Stimulated activated CD4-positive, alpha-beta T cell treated with anti-CD3 and anti-CD28 coated beads, Interleukin-12 subunit alpha, Interleukin-12 subunit beta, amount 100 ng/mL, for 48 hours (primary cell): ENCODE data around the gene GPR107.
A peak's percentile ranks its signal among the peaks of the same experiment; 100 is the strongest.

Experiments
- DNase-seq, 3 donors: peaks; one replicate each; pipeline ENCODE4 v3.0.0-alpha.2; 2020; ENCODE audit warnings: low read depth in 2 of 3, low spot score in 1 of 3

The GPR107 gene

GRCh38 chr9:130132746-130133145 is 79.0 kb downstream of the GPR107 start:
- DNase-seq = no peak

DNA sequence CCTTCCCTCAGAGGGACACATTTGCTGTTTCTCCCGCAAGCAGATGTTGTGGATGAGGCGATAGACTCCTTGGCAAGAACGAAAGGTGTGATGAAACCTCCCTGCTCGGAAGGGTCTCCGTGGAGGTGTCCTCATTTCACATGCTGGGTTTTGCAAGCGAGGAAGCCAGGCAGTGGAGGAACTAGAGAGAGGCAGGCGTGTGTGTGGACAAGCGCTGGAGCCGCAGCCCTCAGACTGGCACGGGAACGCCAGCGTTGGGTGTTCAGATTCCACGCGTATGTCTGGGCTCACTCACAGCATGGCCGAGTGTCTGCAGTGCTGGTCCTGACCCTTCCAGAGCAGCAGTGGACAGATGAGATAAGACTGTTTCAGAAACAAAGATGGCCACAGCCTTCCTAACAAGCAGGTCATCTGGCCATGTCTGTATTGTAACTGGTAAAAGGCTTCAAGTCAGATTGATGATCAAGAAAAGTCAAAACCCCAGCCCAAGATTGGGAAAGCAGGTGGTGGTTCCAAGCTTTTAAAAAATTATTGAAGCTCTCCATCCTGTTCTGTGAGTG is 83.5 kb downstream of the GPR107 start:
- no peak for DNase-seq

DNA sequence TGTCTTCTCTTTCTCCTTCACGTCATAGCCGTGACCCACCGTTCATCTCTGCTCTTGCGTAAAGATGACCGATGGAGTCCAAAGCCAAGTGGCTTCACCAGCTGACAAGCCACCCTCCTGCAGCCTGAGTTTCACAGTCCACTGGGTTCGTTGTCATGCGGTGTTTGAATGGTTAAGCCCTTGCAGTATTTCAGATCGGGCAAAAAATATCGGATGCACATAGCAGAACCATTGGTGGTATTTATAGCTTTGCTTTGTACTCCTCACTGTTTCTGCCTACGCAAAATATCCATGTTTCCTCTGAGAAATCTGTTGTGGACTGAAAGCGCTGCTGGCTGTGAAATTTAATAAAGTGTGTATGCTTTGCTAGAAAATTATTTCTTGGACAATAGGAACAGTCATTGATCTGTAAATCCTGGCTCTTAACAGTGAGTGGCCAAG is 84.0 kb downstream of the GPR107 start:
- DNase-seq = no peak

- no peak for DNase-seq
Measured at GRCh38 chr9:130138171-130138653, 84.5 kb downstream of the GPR107 start.

DNA sequence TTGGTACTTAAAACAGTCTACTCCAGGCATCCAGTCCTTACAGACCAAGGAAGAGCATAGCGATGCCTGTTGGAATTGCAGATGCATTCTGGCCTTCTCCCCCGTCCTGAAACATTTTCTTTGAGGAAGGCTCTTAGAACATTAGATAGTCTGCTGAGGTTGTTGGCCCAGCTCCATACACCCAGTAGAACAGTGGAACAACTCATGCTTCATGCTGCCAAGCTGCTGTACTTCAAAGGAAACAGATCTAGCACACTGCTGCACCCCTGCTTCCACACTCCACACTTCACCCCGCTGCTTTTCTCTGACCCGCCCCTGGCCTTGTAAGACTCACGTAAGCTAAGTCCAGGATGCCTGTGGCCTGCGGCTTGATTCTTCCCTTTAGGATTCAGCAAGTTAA is 85.1 kb downstream of the GPR107 start:
- no peak for DNase-seq

- DNase-seq = no peak
Measured at GRCh38 chr9:130139251-130139650, 85.5 kb downstream of the GPR107 start.

DNA sequence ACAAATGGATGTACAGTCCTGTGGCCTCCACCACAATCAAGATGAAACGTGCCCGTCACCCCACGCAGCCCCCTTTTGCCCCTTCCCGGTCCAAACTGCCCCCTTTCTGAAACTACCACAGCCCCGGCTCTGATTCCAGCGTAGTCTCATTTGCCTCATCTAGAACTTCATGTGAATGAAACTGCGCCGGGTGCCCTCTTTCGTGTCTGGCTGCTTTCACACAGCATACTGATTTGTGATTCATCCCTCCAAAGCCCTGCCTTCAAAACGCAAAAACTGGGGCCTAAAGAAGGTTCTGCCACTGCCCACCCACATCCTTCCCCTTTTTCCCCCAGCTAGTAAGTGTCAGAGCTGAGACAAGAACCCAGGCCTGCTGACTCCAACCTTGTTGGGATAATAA is 87.0 kb downstream of the GPR107 start:
- peak in 2 of 3 donors; percentile 36 to 37 for DNase-seq

DNA sequence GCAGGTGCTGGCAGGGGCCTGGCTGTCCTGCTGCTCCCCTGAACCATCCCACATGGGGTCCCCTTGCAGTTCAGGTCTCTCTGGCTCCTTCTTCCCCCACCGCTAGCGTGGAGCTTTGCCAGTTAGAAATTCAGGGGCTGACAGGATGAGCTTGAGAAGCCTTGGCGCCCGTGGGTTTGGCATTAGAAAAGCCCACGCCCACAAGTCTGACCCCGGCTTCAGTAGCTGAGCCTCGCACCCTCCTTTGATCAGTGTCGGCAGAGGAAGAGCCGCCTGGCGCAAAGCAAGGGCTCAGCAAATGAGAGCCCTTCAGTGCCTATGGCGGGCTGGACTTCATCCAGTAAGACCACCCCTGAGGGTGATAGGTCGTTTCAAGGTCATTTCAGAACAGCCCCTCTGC is 88.3 kb downstream of the GPR107 start:
- DNase-seq = no peak

GRCh38 chr9:130142641-130143040 is 88.9 kb downstream of the GPR107 start:
- no peak for DNase-seq

DNA sequence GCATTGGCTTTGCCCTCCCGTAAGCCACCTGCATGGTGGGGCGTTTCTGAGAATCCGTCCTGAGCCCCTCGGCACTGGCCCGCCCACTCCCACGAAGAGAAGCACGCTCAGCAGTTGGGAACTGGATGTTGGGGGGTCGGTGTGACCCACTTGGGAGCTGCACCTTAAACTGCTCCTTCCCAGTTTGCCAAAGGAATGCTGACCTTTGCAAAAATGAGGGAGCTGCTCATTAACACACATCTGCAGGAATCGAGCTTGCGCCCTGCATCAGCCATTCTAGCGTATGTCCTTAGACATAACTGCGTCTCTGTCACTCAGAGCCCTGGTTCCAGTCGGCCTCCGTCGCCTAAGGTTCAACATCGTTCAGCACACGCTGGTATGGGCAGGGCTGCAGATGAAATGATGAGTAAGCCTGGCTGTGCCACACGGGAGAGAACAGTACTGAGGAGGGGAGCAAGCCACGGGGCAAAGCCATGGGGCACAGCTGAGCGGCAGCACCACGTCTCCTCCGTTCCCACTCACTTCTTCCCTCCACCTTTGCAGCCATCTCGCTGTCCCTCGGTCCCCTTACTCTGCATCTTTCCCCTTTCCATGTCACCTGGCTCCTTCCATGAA is 89.7 kb downstream of the GPR107 start:
- DNase-seq = no peak

DNA sequence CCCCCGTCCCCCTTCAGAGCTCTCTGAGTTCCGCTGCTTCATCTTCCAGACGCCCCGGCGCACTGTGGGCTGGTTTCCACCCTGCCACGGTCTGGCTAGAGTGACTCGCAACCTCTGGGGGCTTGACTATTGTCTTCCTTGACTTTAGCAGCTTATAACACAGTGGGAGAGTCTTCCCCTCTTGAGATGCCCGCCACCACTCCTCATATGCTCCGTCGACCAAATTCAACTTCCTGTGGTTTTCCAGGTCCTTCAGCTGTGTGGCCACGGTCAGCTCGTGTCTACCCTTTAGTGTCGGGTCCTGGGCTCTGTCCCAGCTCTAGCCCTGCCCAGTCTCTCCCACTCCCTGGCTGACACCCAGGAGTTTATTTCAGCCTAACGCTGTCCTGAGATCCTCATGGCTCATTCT is 90.3 kb downstream of the GPR107 start:
- DNase-seq = no peak

DNA sequence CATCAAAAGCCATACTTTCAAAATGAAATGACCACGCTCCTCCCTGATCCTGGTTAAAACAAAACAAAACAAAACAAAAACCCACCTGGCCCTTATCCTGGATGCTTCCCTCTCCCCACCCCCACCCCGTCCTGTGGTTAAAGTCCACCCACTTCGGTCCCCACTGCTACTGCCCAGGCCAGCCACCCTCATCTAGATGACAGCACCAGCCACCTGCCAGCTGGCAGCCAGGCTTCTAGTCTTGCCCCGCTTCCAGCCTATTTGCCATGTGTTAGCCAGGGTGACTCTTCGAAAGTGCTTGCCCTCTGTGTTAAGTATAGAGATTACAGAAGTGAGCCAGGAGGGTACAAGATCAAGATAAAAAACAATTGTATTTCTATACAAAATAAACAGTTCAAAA is 91.0 kb downstream of the GPR107 start:
- no peak for DNase-seq

- DNase-seq = no peak
Measured at GRCh38 chr9:130145658-130146057, 92.0 kb downstream of the GPR107 start.

- DNase-seq = no peak
Measured at GRCh38 chr9:130147198-130147597, 93.5 kb downstream of the GPR107 start.

DNA sequence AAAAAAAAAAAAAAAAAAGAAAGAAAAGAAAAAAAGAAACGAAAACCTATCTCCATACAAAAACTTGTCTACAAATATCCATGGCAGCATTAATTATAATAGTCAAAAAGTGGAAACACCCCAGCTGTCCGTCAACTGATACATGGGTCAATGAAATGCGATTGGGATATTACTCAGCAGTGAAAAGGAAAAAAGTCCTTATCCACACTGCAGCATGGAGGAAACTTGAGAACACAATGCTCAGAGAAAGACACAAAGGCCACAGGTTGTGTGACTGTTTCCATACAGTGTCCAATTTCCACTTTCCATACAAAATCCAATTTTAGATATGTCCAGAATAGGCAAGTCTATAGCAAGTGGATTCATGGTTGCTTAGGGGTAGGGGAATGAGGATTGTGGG is 94.2 kb downstream of the GPR107 start:
- DNase-seq = no peak

DNA sequence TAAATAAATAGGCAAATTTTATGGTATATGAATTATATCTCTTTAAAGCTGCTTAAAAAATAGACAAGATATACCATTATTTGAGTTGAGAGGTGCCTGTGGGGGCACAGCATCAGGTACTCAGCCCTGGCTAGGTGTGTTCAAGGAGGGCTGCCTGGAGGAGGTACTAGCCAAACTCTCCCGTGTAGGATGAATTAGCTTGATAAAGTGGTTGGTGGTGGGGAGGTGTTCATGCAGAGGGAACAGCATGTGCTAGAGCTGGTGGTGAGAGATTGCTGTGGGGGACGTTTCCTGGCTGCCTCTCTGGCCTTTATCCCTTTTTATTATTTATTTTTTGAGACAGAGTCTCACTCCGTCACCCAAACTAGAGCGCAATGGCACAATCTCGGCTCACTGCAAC is 95.3 kb downstream of the GPR107 start:
- no peak for DNase-seq

DNA sequence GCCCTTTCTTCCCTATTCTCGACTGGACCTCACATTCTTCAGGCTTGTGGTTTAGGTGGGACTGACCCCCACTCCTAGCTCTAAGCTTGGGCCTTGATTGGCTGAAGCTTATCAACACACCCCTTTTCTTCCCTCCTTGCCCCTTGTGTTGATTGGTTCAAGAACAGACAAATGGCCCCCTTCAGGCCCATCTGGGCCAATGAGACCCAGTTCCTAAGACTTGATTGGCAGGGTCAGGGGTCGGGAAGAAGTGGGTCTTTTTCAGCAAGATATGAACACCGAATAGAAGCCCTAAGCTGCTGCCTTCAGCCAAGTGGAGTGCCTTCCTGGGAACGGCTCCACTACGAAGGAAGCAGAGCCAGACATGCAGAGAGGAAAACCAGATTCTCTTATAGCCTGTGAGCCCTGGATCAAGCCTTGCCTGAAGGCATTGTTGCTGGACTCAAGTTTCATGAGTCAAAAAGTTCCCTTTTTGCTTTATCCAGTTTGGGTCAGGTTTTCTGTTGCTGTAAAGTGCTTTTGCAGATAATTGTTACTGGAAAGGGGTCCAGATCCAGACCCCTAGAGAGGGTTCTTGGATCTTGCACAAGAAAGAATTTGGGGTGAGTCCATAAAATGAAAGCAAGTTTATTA is 96.1 kb downstream of the GPR107 start:
- no peak for DNase-seq

- DNase-seq = no peak
Measured at GRCh38 chr9:130150779-130151382, 97.2 kb downstream of the GPR107 start.

- no peak for DNase-seq
Measured at GRCh38 chr9:130154816-130155215, 101.1 kb downstream of the GPR107 start.

DNA sequence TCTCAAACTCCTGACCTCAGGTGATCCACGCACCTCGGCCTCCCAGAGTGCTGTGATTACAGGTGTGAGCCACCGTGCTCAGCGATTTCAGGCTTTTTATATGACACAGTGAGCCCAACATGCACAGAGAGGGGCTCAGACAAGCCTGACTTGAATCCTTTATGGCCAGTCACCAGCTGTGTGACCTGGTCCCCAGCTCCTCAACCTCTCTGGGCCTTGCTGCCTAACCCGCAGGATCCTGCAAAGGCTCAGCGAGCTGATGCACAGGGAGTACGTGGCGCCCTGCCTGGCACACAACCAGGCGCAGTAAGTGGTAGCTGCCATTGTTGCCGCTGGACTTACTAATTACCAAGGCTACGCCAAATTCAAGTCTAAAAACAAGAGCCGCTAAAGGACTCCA is 101.9 kb downstream of the GPR107 start:
- DNase-seq = no peak

DNA sequence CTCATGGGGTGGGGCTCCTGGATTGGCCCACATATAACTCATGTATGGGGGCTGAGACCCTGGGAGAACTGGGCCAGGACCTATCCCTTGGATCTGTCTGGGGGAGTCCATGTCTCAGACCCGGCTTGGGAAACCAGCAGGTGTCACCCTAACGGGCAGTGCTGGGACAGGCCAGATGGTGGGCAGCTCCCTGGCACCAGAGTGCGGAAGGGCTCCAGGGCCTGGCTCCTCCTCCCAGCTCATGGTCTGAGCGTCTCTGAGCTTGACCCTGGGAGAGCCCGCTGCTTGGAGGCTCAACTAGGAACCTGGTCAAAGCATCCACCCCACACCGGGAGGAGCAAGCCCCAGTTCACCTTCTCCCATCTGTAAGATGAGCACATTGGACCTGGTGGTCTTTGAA is 103.0 kb downstream of the GPR107 start:
- DNase-seq = no peak

DNA sequence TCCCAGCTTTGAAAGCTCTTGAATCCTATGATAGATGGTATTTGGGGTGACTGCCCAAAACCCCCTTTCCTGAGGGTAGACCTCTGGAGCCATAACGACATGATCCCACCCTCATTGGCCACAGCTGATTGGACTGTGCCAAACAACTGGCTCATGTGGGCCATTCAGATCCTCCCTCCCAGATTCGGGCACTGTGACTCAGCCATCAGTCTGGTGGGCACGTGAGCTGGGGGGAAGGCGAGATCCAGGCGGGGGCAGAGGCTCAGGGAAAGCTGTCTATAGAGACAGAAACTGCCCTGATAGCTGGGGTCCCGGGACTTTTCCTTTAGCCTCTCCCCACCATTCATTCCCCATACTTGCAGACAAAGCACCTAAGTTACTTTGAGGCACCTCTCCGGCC is 103.4 kb downstream of the GPR107 start:
- DNase-seq = no peak
